AG08396 (cell line): ENCODE measurements around the gene KRT20.

Source experiments
- DNase-seq: peaks from one replicate; pipeline ENCODE4 v3.0.0; 2012; ENCODE audit warnings: low spot score, mixed read lengths

KRT20 gene

DNA sequence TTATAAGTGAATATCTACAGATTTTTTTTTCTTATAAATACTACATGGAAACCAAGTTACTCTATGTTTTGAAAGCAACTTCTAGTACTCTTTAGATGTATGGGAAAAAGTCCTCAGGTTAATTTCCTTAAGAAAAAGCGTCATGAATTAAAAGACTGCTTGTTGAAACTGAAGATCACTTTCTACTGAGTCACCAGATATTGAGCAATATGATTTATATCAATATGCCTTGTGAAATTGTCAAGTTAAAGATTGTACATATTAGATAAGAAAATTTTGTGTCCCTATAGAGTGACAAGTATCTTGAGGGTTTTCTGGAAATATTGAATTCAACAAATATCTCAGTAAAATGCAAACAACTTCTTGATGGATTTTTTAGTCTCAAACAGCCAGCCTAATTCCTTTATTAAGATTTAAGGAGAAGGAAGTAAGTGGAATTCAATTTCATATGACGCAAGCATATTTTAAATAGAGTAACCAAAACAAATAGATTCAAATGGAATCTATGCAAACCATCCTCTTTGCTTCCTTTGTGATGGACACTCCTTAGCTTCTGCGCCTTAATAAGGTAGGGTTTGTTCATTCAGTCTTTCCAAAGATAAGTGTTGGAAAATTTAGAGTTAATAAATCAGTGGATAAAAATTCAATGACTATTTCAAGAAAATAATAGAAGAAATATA lies 34.6 kb downstream of the KRT20 start:
- DNase-seq, result no peak

DNA sequence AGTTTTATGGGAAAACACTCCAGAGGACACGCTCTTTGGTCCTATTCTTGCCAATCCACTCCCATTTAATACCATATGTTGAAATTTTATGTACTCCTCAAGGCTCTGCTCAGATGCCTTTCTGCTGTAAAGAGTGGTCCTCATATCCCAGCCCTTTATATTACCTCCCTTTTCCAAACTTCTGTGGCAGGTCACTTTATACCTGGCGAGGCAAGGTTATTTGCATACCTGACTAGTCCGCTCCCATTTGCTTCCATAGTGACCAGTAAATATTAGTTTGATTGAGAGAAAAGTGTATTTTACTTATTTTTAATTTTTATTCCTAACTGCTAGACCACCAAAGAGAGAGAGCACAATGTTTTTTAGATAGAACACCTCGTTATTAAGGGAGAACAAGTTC lies 35.3 kb downstream of the KRT20 start:
- DNase-seq, result no peak

DNA sequence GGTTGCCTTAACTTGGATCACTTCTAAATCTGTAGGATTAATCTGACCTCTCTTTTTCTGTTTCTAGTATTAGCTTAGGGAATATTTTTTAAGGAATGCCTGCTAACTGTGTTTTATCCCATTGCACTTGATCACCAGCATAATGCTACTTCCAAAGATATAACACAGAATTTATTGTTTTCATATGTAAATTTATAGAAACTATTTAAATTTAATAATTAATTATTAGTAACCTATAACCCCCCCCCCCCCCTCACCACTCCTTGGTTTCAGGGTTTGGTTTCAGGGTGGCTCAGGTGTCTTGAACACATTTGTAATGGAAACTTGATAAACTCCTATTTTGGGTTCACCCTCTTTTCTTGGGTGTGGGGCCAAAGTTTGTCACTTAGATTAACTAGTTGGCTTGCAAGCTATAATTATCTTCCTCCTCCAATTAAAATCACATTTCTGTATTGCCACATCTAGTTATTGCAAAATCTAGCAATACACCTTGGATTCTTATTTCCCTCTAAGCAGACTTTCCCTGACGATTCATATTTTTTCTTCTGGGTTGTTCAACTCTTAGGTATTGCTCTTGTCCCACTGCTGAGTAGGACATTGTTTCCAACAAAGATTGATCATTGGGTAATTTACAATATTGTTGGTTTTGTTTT lies 36.3 kb downstream of the KRT20 start:
- no peak for DNase-seq

DNA sequence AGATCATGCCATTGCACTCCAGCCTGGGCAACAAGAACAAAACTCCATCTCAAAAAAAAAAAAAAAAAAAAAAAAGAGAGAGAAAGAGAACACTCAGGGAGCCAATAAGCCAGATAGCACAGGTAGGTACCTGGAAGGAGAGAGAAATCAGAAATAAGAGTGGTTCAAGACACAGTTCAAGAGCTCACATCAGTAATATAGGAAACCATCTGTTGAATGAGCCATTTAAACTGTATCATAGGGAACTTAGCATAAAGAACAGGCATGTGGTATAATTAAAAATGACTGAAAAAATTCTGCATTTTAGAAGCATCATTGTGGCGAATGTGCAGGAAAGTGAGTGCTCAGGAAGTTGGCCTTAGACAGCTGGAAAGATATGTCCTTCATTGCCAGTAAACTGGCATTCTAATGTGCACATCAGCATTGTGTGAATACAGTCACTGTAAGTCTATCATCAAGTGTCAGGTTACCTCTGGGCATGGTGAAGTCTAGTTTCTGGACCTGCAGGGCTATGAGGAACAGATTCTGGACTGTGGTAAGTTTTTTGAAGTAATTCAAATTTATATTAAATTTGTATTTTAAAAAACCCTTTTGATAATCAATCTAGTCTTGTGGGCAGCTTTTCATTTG lies 38.4 kb downstream of the KRT20 start:
- no peak for DNase-seq

DNA sequence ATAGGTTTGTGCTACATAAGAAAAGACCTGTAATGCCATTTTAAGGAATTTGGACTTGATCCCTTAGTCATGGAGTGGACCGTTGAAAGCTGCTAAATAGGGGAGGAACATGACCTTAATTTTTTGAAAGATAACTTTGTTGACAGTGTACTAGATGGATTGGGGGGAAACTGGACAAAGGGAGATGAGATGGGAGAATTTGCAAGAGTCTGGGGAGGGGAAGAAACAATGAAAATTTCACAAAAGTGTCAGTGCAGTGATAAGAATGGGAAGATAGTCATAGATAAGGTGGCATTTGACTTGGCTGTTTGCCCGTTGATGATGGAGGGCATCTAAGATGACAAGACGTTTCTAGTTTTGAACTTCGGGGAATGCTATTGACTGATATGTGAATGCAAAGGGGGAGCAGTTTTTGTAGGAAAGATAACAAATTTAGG lies 40.4 kb downstream of the KRT20 start:
- no peak for DNase-seq

DNA sequence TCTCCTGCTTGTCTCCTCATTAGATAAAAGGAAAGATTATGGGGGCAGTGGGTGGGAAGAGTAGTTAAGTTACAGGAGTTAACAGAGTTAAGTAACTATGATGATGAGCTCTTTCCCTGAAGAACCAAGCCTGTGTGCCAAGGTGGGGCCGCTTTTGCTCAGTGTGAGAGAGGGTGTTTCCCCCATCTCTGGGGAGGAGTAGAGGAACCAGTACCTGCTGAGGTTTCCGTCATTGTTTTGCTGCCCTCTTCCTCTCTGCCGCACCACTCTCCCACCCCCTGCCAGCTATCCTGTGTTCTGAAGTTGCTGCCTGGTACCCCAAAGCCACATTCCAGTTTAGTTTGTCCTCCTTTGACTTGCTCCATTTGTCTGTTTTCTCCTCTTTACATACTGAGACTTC lies 41.8 kb downstream of the KRT20 start:
- DNase-seq, result no peak

DNA sequence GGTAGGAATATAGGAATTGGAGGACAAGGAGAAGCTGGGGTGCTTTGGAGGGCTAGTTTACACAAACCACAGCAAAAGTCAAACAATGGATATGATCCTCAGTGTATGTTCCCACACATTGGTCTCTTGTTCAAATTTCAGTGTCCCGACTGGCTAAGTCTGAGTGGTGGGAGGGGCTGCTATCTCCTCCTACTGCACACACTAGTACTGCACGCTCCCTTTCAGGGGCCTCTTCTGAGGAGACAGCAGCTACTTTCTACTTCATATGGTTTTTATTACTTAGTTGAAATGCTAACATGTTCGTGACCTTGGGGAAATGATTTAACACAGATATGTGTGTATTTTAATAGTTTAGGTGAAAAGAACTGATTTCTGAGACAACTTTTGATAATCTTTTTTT lies 43.8 kb downstream of the KRT20 start:
- DNase-seq, result no peak

DNA sequence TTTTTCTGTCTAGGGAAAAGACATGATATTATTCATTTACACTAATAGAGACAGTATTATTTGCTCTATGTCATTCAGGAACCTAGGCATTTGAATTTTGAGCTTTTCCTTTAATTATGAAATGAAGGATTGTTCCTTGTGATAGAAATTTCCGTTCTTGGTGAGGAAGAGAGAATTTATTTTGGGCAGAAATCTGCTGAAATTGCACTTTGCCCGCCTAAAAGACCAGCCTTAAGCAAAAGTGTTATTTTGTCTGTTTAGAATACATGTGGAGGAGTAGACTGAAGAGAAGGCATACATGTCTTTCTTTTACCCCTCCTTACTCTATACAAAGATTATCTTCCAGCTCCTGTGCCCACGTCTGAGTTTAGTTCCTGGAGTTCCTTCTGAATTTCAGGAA lies 45.8 kb downstream of the KRT20 start:
- DNase-seq, result no peak

DNA sequence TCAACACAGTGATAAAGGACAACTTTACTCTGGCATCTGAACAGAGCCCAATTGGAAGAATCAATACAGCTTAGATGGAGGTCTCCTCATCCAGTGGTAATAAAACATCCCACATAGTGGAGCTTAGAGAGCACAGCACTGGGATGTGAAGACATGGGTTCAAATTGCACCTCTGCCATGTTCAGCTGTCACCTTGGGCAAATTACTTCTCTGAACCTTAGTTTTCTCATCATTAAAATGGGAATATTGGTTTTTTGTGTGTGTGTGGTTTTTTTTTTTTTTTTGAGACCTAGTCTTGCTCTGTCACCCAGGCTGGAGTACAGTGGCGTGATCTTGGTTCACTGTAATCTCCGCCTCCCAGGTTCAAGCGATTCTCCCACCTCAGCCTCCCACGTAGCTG lies 49.0 kb downstream of the KRT20 start:
- DNase-seq, result no peak

DNA sequence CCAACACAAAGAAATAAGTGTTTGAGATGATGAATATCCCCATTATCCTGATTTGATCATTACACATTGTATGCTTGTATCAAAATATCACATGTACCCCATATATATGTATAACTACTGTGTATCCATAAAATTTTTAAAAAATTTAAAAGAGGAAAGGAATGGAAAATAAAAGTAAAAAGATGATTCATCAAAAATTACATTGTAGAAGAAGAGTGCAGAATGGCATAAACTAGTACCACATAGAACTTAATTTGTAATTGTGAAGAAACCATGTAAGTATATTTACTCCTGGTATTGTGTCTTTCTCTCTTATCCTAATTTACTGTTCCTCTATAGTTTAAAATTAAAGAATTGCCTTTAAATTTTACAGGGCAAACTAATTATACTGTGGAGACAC lies 51.2 kb downstream of the KRT20 start:
- no peak for DNase-seq

DNA sequence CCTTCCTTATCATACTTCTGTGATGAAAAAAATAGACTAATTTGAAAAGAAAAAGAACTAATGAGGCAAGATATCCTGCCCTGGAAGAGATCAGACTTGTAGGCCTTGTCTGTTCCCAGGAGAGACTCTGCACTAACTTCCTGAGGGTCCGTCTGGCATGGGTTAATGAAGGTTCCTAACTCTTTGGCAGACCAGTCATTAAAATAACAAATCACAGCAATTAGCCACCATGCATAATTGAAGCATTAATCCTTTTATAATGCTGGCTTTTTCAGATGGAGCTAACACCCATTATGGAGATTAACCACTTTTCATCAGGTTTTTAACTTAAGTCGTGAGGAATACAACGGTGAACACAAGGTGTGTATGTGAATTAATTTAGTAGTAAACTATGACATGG lies 52.2 kb downstream of the KRT20 start:
- DNase-seq, result no peak

DNA sequence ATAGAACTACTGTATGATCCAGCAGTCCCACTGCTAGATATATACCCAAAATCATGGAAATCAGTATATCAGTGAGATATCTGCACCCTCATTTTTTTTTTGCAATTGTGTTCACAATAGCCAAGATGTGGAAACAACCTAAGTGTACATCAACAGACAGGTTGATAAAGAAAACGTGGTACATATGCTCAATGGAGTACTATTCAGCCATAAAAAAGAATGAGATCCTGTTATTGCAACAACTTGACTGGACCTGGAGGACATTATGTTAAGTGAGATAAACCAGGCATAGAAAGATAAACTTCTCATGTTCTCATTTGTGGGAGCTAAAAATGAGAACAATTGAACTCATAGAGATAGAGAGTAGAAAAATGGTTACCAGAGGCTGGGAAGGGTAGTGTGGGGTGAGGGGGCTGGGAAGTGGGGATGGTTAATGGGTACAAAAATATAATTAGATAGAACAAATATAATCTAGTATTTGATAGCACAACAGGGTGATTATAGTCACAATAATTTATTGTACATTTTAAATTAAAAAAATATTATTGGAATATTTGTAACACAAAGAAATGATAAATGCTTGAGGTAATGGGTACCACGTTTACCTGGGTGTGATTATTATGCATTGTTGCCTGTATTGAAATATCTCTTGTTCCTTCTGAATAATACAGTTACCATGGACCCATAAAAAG lies 54.8 kb downstream of the KRT20 start:
- no peak for DNase-seq

DNA sequence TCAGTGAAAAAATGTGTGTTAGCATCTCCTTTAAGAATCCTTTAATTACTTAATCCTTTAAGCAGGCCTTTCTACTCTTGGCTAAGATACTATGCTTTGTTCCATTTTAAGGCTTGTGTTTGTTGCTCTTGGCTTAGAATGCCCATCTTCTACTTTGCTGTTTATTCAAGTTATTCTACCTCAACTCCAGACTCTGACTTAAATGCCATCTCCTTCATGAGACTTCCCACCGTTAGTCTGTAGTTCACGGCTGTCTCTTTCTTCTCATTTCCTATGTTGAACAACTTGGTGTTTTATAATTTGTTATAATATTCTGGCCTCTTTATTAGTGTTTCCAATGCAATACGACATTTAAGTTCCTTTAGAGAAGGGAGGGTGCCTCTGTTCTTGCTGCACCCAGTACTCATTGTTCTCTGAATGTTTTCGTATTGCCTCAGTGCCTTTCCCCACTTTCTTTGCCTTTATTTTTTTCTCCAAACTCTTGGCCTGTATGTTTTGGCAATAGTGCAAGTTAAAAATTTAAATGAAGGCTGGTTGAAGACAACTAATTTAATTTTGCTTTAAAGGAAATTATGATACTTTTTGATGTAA lies 56.5 kb downstream of the KRT20 start:
- no peak for DNase-seq

DNA sequence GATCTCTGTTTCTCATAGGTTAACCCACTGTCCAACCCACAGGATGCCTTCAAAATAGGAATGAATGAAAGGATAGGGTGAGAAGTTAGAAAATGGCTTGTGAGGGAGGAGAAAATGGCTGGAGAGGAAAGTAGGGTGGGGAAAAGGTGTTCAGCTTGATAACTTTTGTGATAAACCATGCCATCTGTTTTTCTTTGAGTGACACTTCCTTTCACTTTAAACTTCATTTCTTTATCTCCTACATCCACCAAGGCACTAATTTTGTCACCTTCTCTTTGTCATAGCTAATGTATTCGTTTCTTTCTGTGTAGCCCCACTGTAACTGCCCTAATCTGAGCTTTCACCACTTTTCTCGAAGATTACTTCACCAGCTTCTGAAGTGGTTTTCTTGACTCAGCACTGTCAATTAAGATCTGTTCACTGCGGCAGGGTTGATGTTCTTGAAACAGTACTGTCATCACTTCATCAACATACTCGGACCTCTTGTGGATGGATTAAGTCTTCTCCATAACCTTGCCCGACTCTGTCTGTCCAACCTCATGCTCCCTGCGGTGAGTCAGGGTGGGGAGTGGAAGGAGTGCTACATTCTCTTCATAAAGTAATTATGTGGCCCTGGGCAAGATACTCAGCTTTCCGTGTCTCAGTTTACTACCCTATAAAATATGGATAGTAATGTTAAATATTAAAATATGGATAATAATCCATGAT lies 57.1 kb downstream of the KRT20 start:
- no peak for DNase-seq
